ENCODE results near the gene RNF152.

RNF152 gene

GRCh38 chr18:61894751-61895524 is 2.1 kb upstream of the RNF152 start:
- H3K36me3 ChIP-seq (ENCODE audit: control insufficient read depth in 2 of 2, insufficient read depth in 2 of 2, low read length in 2 of 2) = peaks cover 5 to 8% of the 10 kb centered on the region in 2 donors
- H3K4me1 ChIP-seq (ENCODE audit: control insufficient read depth in 2 of 2, insufficient read depth in 2 of 2, low read length in 2 of 2) = peaks cover 12 to 13% of the 10 kb centered on the region in 2 donors
- peak overlapping the region in 1 of 2 donors; percentile 86 for H3K9ac ChIP-seq (ENCODE audit: low read depth in 1 of 2, low read length in 2 of 2)
- H3K27ac ChIP-seq (ENCODE audit: low read depth in 2 of 2, low read length in 2 of 2) = peak overlapping the region; percentile 12 to 16
- H3K27me3 ChIP-seq (ENCODE audit: control insufficient read depth in 2 of 2, insufficient read depth in 2 of 2, low read length in 2 of 2) = no peaks in the 10 kb centered on the region
- peak overlapping the region; percentile 75 to 82 for H3K4me3 ChIP-seq (ENCODE audit: low read length in 2 of 2)
- no peaks in the 10 kb centered on the region for H3K9me3 ChIP-seq (ENCODE audit: control insufficient read depth in 2 of 2, low read length in 2 of 2)

DNA sequence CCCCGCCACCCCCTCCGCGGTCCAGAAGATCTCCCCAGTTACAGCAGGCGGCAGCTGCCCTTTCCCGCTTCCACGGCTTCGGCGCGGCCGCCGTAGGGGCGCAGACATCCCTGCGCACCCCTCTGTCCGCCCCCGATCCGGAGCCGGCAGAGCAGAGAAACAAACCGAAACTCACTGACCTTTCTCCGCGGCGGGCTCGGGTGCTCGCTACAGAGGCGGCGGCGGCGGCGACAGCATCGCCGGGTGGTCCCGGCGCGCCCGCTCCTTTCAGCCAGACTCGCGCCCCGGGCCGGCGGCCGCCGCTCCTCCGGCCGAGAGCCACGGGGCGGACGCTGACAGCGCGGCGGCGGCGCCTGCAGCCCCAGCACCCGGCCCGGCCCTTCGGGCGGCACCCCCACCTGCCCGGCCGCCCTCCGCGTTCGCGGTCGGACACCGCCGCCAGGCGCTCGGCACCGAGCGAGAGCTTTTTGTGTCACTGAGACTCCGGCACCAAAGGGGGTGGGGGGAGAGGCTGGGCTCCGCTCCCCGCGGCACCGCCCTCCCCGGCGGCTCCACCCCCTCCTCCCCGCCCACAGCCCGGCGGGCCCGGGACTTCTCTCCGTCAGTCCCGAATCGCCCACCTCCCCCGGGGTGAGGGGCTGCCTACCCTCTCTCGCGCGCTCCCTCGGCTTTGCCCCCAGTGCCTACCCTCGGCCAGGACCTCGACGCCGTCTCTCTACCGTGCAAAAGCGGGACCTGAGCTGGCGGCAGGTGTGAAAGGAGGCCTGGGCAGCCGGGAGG is 1.4 kb upstream of the RNF152 start:
- Histone ChIP-seq H3K9ac (ENCODE audit: low read depth in 1 of 2, low read length in 2 of 2) (peak overlapping the region in 1 of 2 donors; percentile 86), H3K4me3 (ENCODE audit: low read length in 2 of 2) (peak overlapping the region; percentile 75 to 82), H3K36me3 (ENCODE audit: control insufficient read depth in 2 of 2, insufficient read depth in 2 of 2, low read length in 2 of 2) (peaks cover 8 to 12% of the 10 kb centered on the region in 2 donors), H3K4me1 (ENCODE audit: control insufficient read depth in 2 of 2, insufficient read depth in 2 of 2, low read length in 2 of 2) (peaks cover 12 to 13% of the 10 kb centered on the region in 2 donors), H3K27ac (ENCODE audit: low read depth in 2 of 2, low read length in 2 of 2) (peak overlapping the region; percentile 67 to 83), H3K9me3 (ENCODE audit: control insufficient read depth in 2 of 2, low read length in 2 of 2) (no peaks in the 10 kb centered on the region), H3K27me3 (ENCODE audit: control insufficient read depth in 2 of 2, insufficient read depth in 2 of 2, low read length in 2 of 2) (no peaks in the 10 kb centered on the region)

GRCh38 chr18:61893309-61893970 is 633 bp upstream of the RNF152 start:
- Histone ChIP-seq H3K9me3 (ENCODE audit: control insufficient read depth in 2 of 2, low read length in 2 of 2) (no peaks in the 10 kb centered on the region), H3K27ac (ENCODE audit: low read depth in 2 of 2, low read length in 2 of 2) (peak overlapping the region; percentile 67 to 83), H3K4me1 (ENCODE audit: control insufficient read depth in 2 of 2, insufficient read depth in 2 of 2, low read length in 2 of 2) (peaks cover 12 to 13% of the 10 kb centered on the region in 2 donors), H3K27me3 (ENCODE audit: control insufficient read depth in 2 of 2, insufficient read depth in 2 of 2, low read length in 2 of 2) (no peaks in the 10 kb centered on the region), H3K36me3 (ENCODE audit: control insufficient read depth in 2 of 2, insufficient read depth in 2 of 2, low read length in 2 of 2) (peaks cover 8 to 13% of the 10 kb centered on the region in 2 donors), H3K9ac (ENCODE audit: low read depth in 1 of 2, low read length in 2 of 2) (peak overlapping the region; percentile 49 to 86), H3K4me3 (ENCODE audit: low read length in 2 of 2) (peak overlapping the region; percentile 75 to 82)

GRCh38 chr18:61891894-61892293 is 913 bp downstream of the RNF152 start:
- peak overlapping the region; percentile 10 to 82 for H3K4me3 ChIP-seq (ENCODE audit: low read length in 2 of 2)
- no peak overlapping the region for H3K27ac ChIP-seq (ENCODE audit: low read depth in 2 of 2, low read length in 2 of 2)

GRCh38 chr18:61891271-61891670 is 1.5 kb downstream of the RNF152 start:
- H3K4me1 ChIP-seq (ENCODE audit: control insufficient read depth in 2 of 2, insufficient read depth in 2 of 2, low read length in 2 of 2) = peaks cover 12 to 13% of the 10 kb centered on the region in 2 donors
- H3K4me3 ChIP-seq (ENCODE audit: low read length in 2 of 2) = peak overlapping the region in 1 of 2 donors; percentile 82

More at GRCh38 chr18:61891894-61892293, 913 bp downstream of the RNF152 start:
- peaks cover 12 to 13% of the 10 kb centered on the region in 2 donors for H3K4me1 ChIP-seq (ENCODE audit: control insufficient read depth in 2 of 2, insufficient read depth in 2 of 2, low read length in 2 of 2)
- no peaks in the 10 kb centered on the region for H3K9me3 ChIP-seq (ENCODE audit: control insufficient read depth in 2 of 2, low read length in 2 of 2)
- no peaks in the 10 kb centered on the region for H3K27me3 ChIP-seq (ENCODE audit: control insufficient read depth in 2 of 2, insufficient read depth in 2 of 2, low read length in 2 of 2)
- H3K36me3 ChIP-seq (ENCODE audit: control insufficient read depth in 2 of 2, insufficient read depth in 2 of 2, low read length in 2 of 2) = peaks cover 9 to 13% of the 10 kb centered on the region in 2 donors
- no peak overlapping the region for H3K9ac ChIP-seq (ENCODE audit: low read depth in 1 of 2, low read length in 2 of 2)

DNA sequence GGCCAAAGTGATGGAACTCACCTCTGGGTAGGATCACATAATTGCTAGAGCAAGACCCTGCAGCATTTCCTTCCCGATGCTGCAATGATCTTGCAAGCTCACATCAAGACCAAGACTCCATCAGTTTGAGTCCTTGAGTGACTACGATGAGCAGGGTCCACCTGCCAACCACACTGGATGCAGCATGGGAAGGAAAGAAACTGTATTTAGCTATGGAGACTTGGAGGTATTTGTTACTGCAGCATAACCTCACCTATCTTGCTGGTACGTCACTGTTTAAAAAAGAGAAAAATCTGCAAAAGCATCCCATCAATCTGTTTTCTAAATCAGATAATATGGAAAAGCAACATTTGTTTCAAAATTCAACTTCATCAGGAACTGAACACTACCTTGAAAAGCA is 2.5 kb downstream of the RNF152 start:
- Histone ChIP-seq H3K4me3 (ENCODE audit: low read length in 2 of 2) (no peak overlapping the region), H3K36me3 (ENCODE audit: control insufficient read depth in 2 of 2, insufficient read depth in 2 of 2, low read length in 2 of 2) (peaks cover 10 to 13% of the 10 kb centered on the region in 2 donors), H3K27me3 (ENCODE audit: control insufficient read depth in 2 of 2, insufficient read depth in 2 of 2, low read length in 2 of 2) (no peaks in the 10 kb centered on the region), H3K4me1 (ENCODE audit: control insufficient read depth in 2 of 2, insufficient read depth in 2 of 2, low read length in 2 of 2) (peaks cover 12 to 13% of the 10 kb centered on the region in 2 donors), H3K9ac (ENCODE audit: low read depth in 1 of 2, low read length in 2 of 2) (no peak overlapping the region), H3K9me3 (ENCODE audit: control insufficient read depth in 2 of 2, low read length in 2 of 2) (no peaks in the 10 kb centered on the region), H3K27ac (ENCODE audit: low read depth in 2 of 2, low read length in 2 of 2) (no peak overlapping the region)

More at GRCh38 chr18:61891271-61891670, 1.5 kb downstream of the RNF152 start:
- Histone ChIP-seq H3K36me3 (ENCODE audit: control insufficient read depth in 2 of 2, insufficient read depth in 2 of 2, low read length in 2 of 2) (peaks cover 10 to 13% of the 10 kb centered on the region in 2 donors), H3K9me3 (ENCODE audit: control insufficient read depth in 2 of 2, low read length in 2 of 2) (no peaks in the 10 kb centered on the region), H3K27ac (ENCODE audit: low read depth in 2 of 2, low read length in 2 of 2) (no peak overlapping the region), H3K9ac (ENCODE audit: low read depth in 1 of 2, low read length in 2 of 2) (no peak overlapping the region), H3K27me3 (ENCODE audit: control insufficient read depth in 2 of 2, insufficient read depth in 2 of 2, low read length in 2 of 2) (no peaks in the 10 kb centered on the region)

DNA sequence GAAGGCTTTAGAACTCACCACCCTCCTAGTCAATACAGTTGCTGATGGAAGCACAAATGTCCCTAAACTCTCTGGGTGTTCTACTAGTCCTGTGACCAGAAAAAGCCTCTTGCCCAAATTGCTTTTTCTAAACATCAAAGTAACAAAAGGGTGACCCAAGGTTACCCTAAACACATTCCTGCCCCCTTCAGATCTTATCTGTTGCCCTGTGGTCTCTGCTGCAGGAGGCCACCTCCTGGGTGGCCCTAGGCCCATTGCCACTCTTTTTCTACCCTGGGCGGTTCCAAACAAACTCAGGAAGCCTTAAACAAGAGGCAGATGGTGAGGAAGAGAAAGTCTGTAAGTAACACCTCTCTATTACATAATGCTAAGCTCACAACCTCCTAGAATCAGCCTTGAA is 3.3 kb downstream of the RNF152 start:
- Histone ChIP-seq H3K9ac (ENCODE audit: low read depth in 1 of 2, low read length in 2 of 2) (no peak overlapping the region), H3K9me3 (ENCODE audit: control insufficient read depth in 2 of 2, low read length in 2 of 2) (no peaks in the 10 kb centered on the region), H3K4me1 (ENCODE audit: control insufficient read depth in 2 of 2, insufficient read depth in 2 of 2, low read length in 2 of 2) (peaks cover 6 to 9% of the 10 kb centered on the region in 2 donors), H3K27me3 (ENCODE audit: control insufficient read depth in 2 of 2, insufficient read depth in 2 of 2, low read length in 2 of 2) (no peaks in the 10 kb centered on the region), H3K36me3 (ENCODE audit: control insufficient read depth in 2 of 2, insufficient read depth in 2 of 2, low read length in 2 of 2) (peaks cover 10 to 13% of the 10 kb centered on the region in 2 donors), H3K4me3 (ENCODE audit: low read length in 2 of 2) (no peak overlapping the region), H3K27ac (ENCODE audit: low read depth in 2 of 2, low read length in 2 of 2) (no peak overlapping the region)

DNA sequence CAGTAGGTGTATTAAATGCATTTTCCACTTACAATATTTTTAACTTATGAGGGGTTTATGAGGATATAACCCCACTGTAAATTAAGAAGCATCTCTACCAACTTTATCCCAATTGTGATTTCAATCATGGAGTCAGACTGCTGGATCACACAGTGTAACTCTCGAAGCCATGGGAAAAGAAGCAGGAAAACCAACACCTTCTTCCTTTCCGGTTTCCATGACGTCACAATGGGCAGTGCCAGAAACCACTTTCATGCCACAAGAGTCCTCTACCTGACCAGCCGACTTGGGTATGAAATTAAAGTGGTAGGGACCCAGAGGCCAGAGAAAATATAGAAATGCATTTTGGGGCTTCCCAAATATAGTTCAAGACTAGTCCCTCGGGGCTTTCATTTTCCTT is 4.2 kb downstream of the RNF152 start:
- H3K4me1 ChIP-seq (ENCODE audit: control insufficient read depth in 2 of 2, insufficient read depth in 2 of 2, low read length in 2 of 2) = peaks cover 6 to 9% of the 10 kb centered on the region in 2 donors
- H3K4me3 ChIP-seq (ENCODE audit: low read length in 2 of 2) = no peak overlapping the region
- no peak overlapping the region for H3K9ac ChIP-seq (ENCODE audit: low read depth in 1 of 2, low read length in 2 of 2)
- H3K36me3 ChIP-seq (ENCODE audit: control insufficient read depth in 2 of 2, insufficient read depth in 2 of 2, low read length in 2 of 2) = peaks cover 10 to 13% of the 10 kb centered on the region in 2 donors
- no peak overlapping the region for H3K27ac ChIP-seq (ENCODE audit: low read depth in 2 of 2, low read length in 2 of 2)
- no peaks in the 10 kb centered on the region for H3K9me3 ChIP-seq (ENCODE audit: control insufficient read depth in 2 of 2, low read length in 2 of 2)
- no peaks in the 10 kb centered on the region for H3K27me3 ChIP-seq (ENCODE audit: control insufficient read depth in 2 of 2, insufficient read depth in 2 of 2, low read length in 2 of 2)

GRCh38 chr18:61887838-61888237 is 5.0 kb downstream of the RNF152 start:
- Histone ChIP-seq H3K27ac (ENCODE audit: low read depth in 2 of 2, low read length in 2 of 2) (no peak overlapping the region), H3K9ac (ENCODE audit: low read depth in 1 of 2, low read length in 2 of 2) (no peak overlapping the region), H3K4me1 (ENCODE audit: control insufficient read depth in 2 of 2, insufficient read depth in 2 of 2, low read length in 2 of 2) (peaks cover 6 to 9% of the 10 kb centered on the region in 2 donors), H3K27me3 (ENCODE audit: control insufficient read depth in 2 of 2, insufficient read depth in 2 of 2, low read length in 2 of 2) (no peaks in the 10 kb centered on the region), H3K4me3 (ENCODE audit: low read length in 2 of 2) (no peak overlapping the region), H3K9me3 (ENCODE audit: control insufficient read depth in 2 of 2, low read length in 2 of 2) (no peaks in the 10 kb centered on the region), H3K36me3 (ENCODE audit: control insufficient read depth in 2 of 2, insufficient read depth in 2 of 2, low read length in 2 of 2) (peaks cover 10 to 13% of the 10 kb centered on the region in 2 donors)
